DOHH2 (cell line): ENCODE results near the gene SMARCD1.
"Not testable (repeated sequence)": the region's sequence is repeated elsewhere in the genome, so short reads cannot be mapped to it uniquely, and the experiment has no call there.

ENCODE experiments used
- H3F3A ChIP-seq: fragments of 200-600 bp; sonication (generic), shearing (Covaris generic); 2 replicates; pipeline ENCODE4 v1.6.0; 2016; ENCODE audit warnings: antibody characterized with exemption, mild to moderate bottlenecking; ENCODE audit not compliant: control insufficient read depth, insufficient read depth
- H3K27ac ChIP-seq: fragments of 200-600 bp; sonication (generic); 2 replicates; pipeline ENCODE4 v1.5.1; 2014; ENCODE audit warnings: low read depth, mild to moderate bottlenecking, low read length, moderate library complexity
- H3K27me3 ChIP-seq: fragments of 200-600 bp; sonication (generic); 2 replicates; pipeline ENCODE4 v1.6.1; 2014; ENCODE audit warnings: mild to moderate bottlenecking, low read length, mixed read lengths; ENCODE audit not compliant: control insufficient read depth
- H3K36me3 ChIP-seq: fragments of 200-600 bp; sonication (generic); 2 replicates; pipeline ENCODE4 v1.6.1; 2014; ENCODE audit warnings: mild to moderate bottlenecking, low read length, moderate library complexity, mixed read lengths; ENCODE audit not compliant: control insufficient read depth
- H3K4me1 ChIP-seq: fragments of 200-600 bp; sonication (generic); 2 replicates; pipeline ENCODE4 v1.6.1; 2014; ENCODE audit warnings: mild to moderate bottlenecking, low read length, mixed read lengths; ENCODE audit not compliant: control insufficient read depth
- H3K4me2 ChIP-seq: fragments of 200-600 bp; sonication (generic); 2 replicates; pipeline ENCODE4 v1.6.0; 2014; ENCODE audit warnings: mild to moderate bottlenecking, low read length, moderate library complexity
- H3K4me3 ChIP-seq: fragments of 200-600 bp; sonication (generic); 2 replicates; pipeline ENCODE4 v1.5.1; 2014; ENCODE audit warnings: mild to moderate bottlenecking, low read length, mixed read lengths
- H3K79me2 ChIP-seq: fragments of 200-600 bp; sonication (generic); 2 replicates; pipeline ENCODE4 v1.6.1; 2014; ENCODE audit warnings: mild to moderate bottlenecking, low read length, mixed read lengths; ENCODE audit not compliant: control insufficient read depth
- H3K9me2 ChIP-seq: fragments of 200-600 bp; sonication (generic); replicated peaks from 2 replicates; pipeline ENCODE4 v1.6.1; 2014; ENCODE audit warnings: mild to moderate bottlenecking, low read length, mixed read lengths; ENCODE audit not compliant: control insufficient read depth
- H3K9me3 ChIP-seq: fragments of 200-600 bp; sonication (generic); 2 replicates; pipeline ENCODE4 v1.6.1; 2014; ENCODE audit warnings: antibody characterized with exemption, low read length, mixed read lengths; ENCODE audit not compliant: control insufficient read depth, insufficient read depth
- H4K20me1 ChIP-seq: fragments of 200-600 bp; sonication (generic); 2 replicates; pipeline ENCODE4 v1.6.0; 2014; ENCODE audit warnings: low read depth, mild to moderate bottlenecking, antibody characterized with exemption, low read length, moderate library complexity; ENCODE audit not compliant: control insufficient read depth, insufficient read depth
- CTCF ChIP-seq: fragments of 200-600 bp; sonication (generic); IDR thresholded peaks from one replicate; pipeline ENCODE4 v1.5.1; 2014; ENCODE audit warnings: antibody characterized with exemption, mild to moderate bottlenecking, low read depth, low read length; ENCODE audit not compliant: poor library complexity, severe bottlenecking
- EZH2phosphoT487 ChIP-seq: fragments of 200-600 bp; sonication (generic); IDR thresholded peaks from 2 replicates; pipeline ENCODE4 v1.6.1; 2017; ENCODE audit warnings: borderline replicate concordance, mild to moderate bottlenecking, antibody characterized with exemption, low read length, moderate library complexity, mixed read lengths

The SMARCD1 gene

GRCh38 chr12:50142993-50143392 is 57.9 kb downstream of the SMARCD1 start:
- Histone ChIP-seq H3F3A (no peaks in the 10 kb centered on the region), H3K27ac (no peak overlapping the region), H3K79me2 (no peaks in the 10 kb centered on the region; the same call in 1 of the 2 replicates), H3K4me3 (no peak overlapping the region), H3K9me3 (no peaks in the 10 kb centered on the region), H3K4me1 (no peaks in the 10 kb centered on the region), H4K20me1 (no peaks in the 10 kb centered on the region), H3K9me2 (no peaks in the 10 kb centered on the region), H3K36me3 (peaks cover 8% of the 10 kb centered on the region; the same call in 1 of the 2 replicates), H3K27me3 (no peaks in the 10 kb centered on the region), H3K4me2 (no peak overlapping the region)
- TF ChIP-seq EZH2phosphoT487, result no peak
- TF ChIP-seq CTCF, result no peak

- Histone ChIP-seq H3K27me3 (no peaks in the 10 kb centered on the region), H3K27ac (no peak overlapping the region), H3K36me3 (peaks cover 4% of the 10 kb centered on the region; the same call in 1 of the 2 replicates), H3K4me1 (no peaks in the 10 kb centered on the region), H3F3A (no peaks in the 10 kb centered on the region), H4K20me1 (no peaks in the 10 kb centered on the region), H3K4me3 (no peak overlapping the region), H3K9me2 (no peaks in the 10 kb centered on the region), H3K4me2 (no peak overlapping the region), H3K9me3 (no peaks in the 10 kb centered on the region), H3K79me2 (peaks cover 3% of the 10 kb centered on the region; the same call in 1 of the 2 replicates)
- TF ChIP-seq EZH2phosphoT487 (no peak), CTCF (no peak)
Observed at GRCh38 chr12:50145439-50145838, 60.3 kb downstream of the SMARCD1 start.

- Histone ChIP-seq H3K4me3 (no peak overlapping the region), H4K20me1 (no peaks in the 10 kb centered on the region), H3K79me2 (peaks cover 10% of the 10 kb centered on the region), H3K4me1 (no peaks in the 10 kb centered on the region), H3K9me2 (no peaks in the 10 kb centered on the region), H3F3A (no peaks in the 10 kb centered on the region), H3K27ac (no peak overlapping the region), H3K4me2 (no peak overlapping the region), H3K9me3 (no peaks in the 10 kb centered on the region), H3K36me3 (peaks cover 3% of the 10 kb centered on the region; the same call in 1 of the 2 replicates), H3K27me3 (no peaks in the 10 kb centered on the region)
- TF ChIP-seq EZH2phosphoT487 (no peak), CTCF (no peak)
Observed at GRCh38 chr12:50147281-50147680, 62.1 kb downstream of the SMARCD1 start.

GRCh38 chr12:50148011-50148410 is 62.9 kb downstream of the SMARCD1 start:
- H4K20me1 ChIP-seq, H3K9me3 ChIP-seq, H3K4me2 ChIP-seq, H3K27ac ChIP-seq, H3K36me3 ChIP-seq, H3K9me2 ChIP-seq, H3K4me1 ChIP-seq, H3K27me3 ChIP-seq, H3F3A ChIP-seq, H3K4me3 ChIP-seq: not testable (repeated sequence)
- peaks cover 12% of the 10 kb centered on the region for H3K79me2 ChIP-seq
